ENCODE measurements around the gene CCHCR1. TPM values are rescaled to one million over a fixed set of nuclear protein-coding genes. Genes with fewer than 3 reads are reported as not detected.

The CCHCR1 gene
- total RNA-seq, 2 experiments from 2014 or later, result 17.5 to 18.2 TPM

GRCh38 chr6:31132806-31133205, 24.8 kb downstream of the CCHCR1 start:
- no peaks in the 10 kb centered on the region for H3K9me3 ChIP-seq (ENCODE audit: control insufficient read depth in 1 of 2, insufficient read depth in 1 of 2, low read length in 2 of 2)
- ChIA-PET CTCF (interaction anchor here (0.8 kb wide), 1 partner anchor 234 kb away, joined by 3 read pairs; no protein-coding TSS in a partner anchor), POLR2A (interaction anchor here (1.0 kb wide), 1 partner anchor 60 kb away, joined by 3 read pairs; no protein-coding TSS in a partner anchor)
- H3K4me1 Mint-ChIP-seq (ENCODE audit: low read depth), result peaks cover 11% of the 10 kb centered on the region
- peaks cover 12% of the 10 kb centered on the region for H3K4me1 ChIP-seq (ENCODE audit: insufficient read depth, low read length)
- no peak overlapping the region for H3K27ac ChIP-seq (ENCODE audit: low read depth in 1 of 2, low read length in 2 of 2)
- no peak overlapping the region for H3K4me3 Mint-ChIP-seq
- no peak overlapping the region for H3K27ac Mint-ChIP-seq
- TF ChIP-seq, protein P1, sequence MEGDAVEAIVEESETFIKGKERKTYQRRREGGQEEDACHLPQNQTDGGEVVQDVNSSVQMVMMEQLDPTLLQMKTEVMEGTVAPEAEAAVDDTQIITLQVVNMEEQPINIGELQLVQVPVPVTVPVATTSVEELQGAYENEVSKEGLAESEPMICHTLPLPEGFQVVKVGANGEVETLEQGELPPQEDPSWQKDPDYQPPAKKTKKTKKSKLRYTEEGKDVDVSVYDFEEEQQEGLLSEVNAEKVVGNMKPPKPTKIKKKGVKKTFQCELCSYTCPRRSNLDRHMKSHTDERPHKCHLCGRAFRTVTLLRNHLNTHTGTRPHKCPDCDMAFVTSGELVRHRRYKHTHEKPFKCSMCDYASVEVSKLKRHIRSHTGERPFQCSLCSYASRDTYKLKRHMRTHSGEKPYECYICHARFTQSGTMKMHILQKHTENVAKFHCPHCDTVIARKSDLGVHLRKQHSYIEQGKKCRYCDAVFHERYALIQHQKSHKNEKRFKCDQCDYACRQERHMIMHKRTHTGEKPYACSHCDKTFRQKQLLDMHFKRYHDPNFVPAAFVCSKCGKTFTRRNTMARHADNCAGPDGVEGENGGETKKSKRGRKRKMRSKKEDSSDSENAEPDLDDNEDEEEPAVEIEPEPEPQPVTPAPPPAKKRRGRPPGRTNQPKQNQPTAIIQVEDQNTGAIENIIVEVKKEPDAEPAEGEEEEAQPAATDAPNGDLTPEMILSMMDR (IDR thresholded peaks at IDR 0.05), result no peak
- H3K36me3 ChIP-seq (ENCODE audit: insufficient read depth, low read length), result no peaks in the 10 kb centered on the region
- H3K36me3 Mint-ChIP-seq (ENCODE audit: low read depth), result no peaks in the 10 kb centered on the region
- no peak for DNase-seq
- H3K27me3 Mint-ChIP-seq, result peaks cover 6% of the 10 kb centered on the region
- no peaks in the 10 kb centered on the region for H3K9me3 Mint-ChIP-seq
- intact Hi-C loops (cut with DNase I, micrococcal nuclease), result no loop called here
- no peak for ATAC-seq (ENCODE audit: poor library complexity)
- H3K4me3 ChIP-seq (ENCODE audit: low read length), result no peak overlapping the region
- H3K27me3 ChIP-seq (ENCODE audit: control insufficient read depth in 1 of 2, insufficient read depth in 2 of 2, low read length in 2 of 2), result no peaks in the 10 kb centered on the region

GRCh38 chr6:31131595-31131994, 26.0 kb downstream of the CCHCR1 start:
- H3K36me3 ChIP-seq (ENCODE audit: insufficient read depth, low read length), result no peaks in the 10 kb centered on the region
- DNase-seq, result no peak
- CTCF ChIA-PET, result interaction anchor here (0.6 kb wide), 1 partner anchor 28 kb away, joined by 3 read pairs; no protein-coding TSS in a partner anchor
- Mint-ChIP-seq H3K4me1 (ENCODE audit: low read depth) (peaks cover 6% of the 10 kb centered on the region), H3K27me3 (peaks cover 6% of the 10 kb centered on the region), H3K4me3 (no peak overlapping the region), H3K9me3 (no peaks in the 10 kb centered on the region), H3K36me3 (ENCODE audit: low read depth) (no peaks in the 10 kb centered on the region), H3K27ac (no peak overlapping the region)
- intact Hi-C loops (cut with DNase I, micrococcal nuclease), result no loop called here
- no peak for ATAC-seq (ENCODE audit: poor library complexity)
- TF ChIP-seq, protein P1 (IDR thresholded peaks at IDR 0.05), result no peak
- H3K4me3 ChIP-seq (ENCODE audit: low read length), result no peak overlapping the region
- H3K27ac ChIP-seq (ENCODE audit: low read depth in 1 of 2, low read length in 2 of 2), result no peak overlapping the region
- no peaks in the 10 kb centered on the region for H3K27me3 ChIP-seq (ENCODE audit: control insufficient read depth in 1 of 2, insufficient read depth in 2 of 2, low read length in 2 of 2)
- H3K4me1 ChIP-seq (ENCODE audit: insufficient read depth, low read length), result peaks cover 8% of the 10 kb centered on the region
- H3K9me3 ChIP-seq (ENCODE audit: control insufficient read depth in 1 of 2, insufficient read depth in 1 of 2, low read length in 2 of 2), result no peaks in the 10 kb centered on the region
- POLR2A ChIA-PET, result no interaction called here

DNA sequence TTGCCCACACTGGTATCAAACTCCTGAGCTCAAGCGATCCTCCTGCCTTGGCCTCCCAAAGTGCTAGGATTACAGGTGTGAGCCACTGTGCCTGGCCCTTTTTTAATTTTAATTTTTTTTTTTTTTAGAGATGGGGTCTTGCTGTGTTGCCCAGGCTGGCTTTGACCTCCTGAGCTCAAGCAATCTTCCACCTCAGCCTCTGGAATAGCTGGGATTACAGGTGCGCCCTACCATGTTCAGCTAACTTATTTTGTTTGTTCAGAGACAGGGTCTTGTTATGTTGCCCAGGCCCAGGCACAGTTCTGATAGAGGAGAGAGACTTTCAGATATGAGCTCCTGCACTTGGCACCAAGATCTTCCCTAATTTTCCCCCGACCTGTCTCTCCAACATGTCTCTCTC, 26.9 kb downstream of the CCHCR1 start:
- Histone ChIP-seq H3K27ac (ENCODE audit: low read depth in 1 of 2, low read length in 2 of 2) (no peak overlapping the region), H3K4me3 (ENCODE audit: low read length) (no peak overlapping the region), H3K27me3 (ENCODE audit: control insufficient read depth in 1 of 2, insufficient read depth in 2 of 2, low read length in 2 of 2) (no peaks in the 10 kb centered on the region), H3K4me1 (ENCODE audit: insufficient read depth, low read length) (peaks cover 8% of the 10 kb centered on the region), H3K36me3 (ENCODE audit: insufficient read depth, low read length) (no peaks in the 10 kb centered on the region), H3K9me3 (ENCODE audit: control insufficient read depth in 1 of 2, insufficient read depth in 1 of 2, low read length in 2 of 2) (no peaks in the 10 kb centered on the region)
- ATAC-seq (ENCODE audit: poor library complexity) (no peak), DNase-seq (no peak)
- peaks cover 6% of the 10 kb centered on the region for H3K27me3 Mint-ChIP-seq
- H3K9me3 Mint-ChIP-seq, result no peaks in the 10 kb centered on the region
- H3K27ac Mint-ChIP-seq, result no peak overlapping the region
- ChIA-PET CTCF (interaction anchor here (0.8 kb wide), 1 partner anchor 66 kb away, joined by 3 read pairs; no protein-coding TSS in a partner anchor), POLR2A (no interaction called here)
- TF ChIP-seq, protein P1 (IDR thresholded peaks at IDR 0.05), result no peak
- peaks cover 6% of the 10 kb centered on the region for H3K4me1 Mint-ChIP-seq (ENCODE audit: low read depth)
- H3K4me3 Mint-ChIP-seq, result no peak overlapping the region
- no peaks in the 10 kb centered on the region for H3K36me3 Mint-ChIP-seq (ENCODE audit: low read depth)
- intact Hi-C loops (cut with DNase I, micrococcal nuclease), result no loop called here
